Activated CD4-positive, alpha-beta T cell treated with anti-CD3 and anti-CD28 coated beads for 1 hour (primary cell): ENCODE data around the gene TREML1.

Experiments used
- DNase-seq: peaks from one replicate; pipeline ENCODE4 v3.0.0-alpha.2; 2020

The TREML1 gene

DNA sequence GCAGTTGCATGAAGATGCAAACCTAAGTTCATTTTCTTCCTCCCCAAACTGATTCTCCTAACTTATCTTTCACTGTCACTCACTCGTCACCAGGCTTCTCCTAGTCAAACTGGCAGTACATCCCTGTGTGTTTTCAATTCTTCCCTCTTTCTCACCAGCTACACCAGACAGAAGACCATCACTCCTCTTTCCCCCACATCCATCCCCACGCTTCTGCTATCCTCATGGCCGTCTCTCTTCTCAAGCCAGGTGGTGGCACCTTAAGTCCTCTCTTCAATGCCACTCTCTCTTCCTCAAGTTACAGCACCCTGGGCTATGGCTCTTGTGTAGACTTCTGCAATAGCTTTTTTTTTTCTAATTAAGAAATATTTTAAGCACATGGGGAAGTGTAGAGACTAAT lies 23.1 kb upstream of the TREML1 start:
- no peak for DNase-seq

DNA sequence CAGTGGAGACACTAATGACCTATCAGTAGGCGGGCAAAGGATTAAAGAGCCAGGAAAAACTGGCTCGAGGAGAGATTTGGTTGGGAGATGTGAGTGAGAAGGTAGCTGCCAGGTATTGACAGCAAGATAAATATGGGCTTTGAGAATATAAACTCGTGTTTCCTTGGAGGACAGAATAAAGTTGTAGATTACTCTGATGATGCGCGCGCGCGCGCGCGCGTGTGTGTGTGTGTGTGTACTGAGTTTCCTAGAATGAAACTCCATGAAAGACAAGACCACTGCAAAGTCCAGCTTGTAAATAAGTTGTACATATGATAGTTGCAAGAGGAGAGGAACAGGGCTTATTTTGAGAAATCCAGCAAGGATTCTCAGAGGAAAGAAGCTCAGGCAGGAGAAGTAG lies 22.0 kb upstream of the TREML1 start:
- no peak for DNase-seq

GRCh38 chr6:41175084-41175483 lies 20.9 kb upstream of the TREML1 start:
- DNase-seq, result no peak

DNA sequence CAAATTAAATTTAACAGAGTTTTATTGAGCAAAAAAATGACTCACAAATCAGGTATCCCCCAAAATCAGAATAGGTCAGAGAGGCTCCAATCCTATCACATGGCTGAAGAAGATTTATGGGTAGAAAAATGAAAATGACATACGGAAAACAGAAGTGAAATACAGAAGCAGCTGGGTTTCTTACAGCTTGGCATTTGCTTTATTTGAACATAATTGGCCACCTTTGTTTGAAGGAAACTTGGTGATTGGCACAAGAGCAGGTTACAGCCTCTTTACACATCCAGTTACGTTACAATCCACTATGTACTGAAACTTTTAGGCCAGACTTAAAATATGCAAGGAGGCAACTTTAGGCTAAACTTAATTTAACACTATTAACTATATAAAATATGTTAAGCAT lies 20.5 kb upstream of the TREML1 start:
- no peak for DNase-seq

DNA sequence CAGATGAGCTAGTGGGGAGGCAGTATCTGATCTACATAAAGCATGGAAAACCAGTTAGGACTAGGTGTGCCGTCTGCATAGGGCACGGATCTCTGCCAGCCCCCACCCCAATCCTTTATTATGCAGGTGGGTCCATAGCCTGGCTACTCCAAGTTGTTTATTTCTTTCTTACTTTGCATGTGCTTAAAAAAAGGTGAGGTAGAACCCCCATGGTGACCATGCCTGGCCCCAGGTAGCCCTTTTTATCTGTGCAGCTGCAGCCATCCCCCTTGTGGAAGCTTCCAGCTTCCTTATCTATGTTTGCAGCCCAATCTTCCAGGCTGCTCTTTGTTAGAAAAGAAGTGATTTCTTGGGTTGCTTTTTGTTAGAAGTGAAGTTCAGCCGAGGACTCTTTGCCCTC lies 17.8 kb upstream of the TREML1 start:
- DNase-seq, result no peak

DNA sequence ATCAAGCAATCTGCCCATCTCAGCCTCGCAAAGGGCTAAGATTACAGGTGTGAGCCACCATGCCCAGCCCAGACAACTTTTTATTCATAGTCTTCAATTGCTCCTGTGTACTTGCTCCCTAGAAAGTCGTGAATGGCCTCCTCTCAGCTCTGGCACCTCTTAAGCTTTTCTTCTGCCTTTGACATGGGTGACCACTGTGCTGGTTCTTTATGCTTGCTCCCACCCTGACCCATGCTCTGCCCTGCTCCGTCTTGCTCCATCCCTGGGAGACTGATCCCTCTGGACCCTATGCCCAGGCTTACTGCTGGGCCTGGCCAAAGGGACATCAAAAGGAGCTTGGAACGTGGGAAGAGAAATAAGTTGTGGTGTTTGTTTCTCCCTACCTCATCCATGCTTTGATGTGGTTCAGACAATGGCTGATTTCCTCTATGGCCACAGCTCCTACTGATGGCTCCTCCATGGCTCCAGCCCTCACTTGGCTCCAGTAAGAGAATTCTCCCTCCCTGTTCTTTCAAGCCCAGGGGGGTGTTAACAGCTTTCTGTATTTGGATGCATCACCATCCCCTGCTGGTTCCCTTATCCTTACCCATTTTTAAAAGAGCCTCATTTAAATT lies 16.5 kb upstream of the TREML1 start:
- DNase-seq, result no peak

DNA sequence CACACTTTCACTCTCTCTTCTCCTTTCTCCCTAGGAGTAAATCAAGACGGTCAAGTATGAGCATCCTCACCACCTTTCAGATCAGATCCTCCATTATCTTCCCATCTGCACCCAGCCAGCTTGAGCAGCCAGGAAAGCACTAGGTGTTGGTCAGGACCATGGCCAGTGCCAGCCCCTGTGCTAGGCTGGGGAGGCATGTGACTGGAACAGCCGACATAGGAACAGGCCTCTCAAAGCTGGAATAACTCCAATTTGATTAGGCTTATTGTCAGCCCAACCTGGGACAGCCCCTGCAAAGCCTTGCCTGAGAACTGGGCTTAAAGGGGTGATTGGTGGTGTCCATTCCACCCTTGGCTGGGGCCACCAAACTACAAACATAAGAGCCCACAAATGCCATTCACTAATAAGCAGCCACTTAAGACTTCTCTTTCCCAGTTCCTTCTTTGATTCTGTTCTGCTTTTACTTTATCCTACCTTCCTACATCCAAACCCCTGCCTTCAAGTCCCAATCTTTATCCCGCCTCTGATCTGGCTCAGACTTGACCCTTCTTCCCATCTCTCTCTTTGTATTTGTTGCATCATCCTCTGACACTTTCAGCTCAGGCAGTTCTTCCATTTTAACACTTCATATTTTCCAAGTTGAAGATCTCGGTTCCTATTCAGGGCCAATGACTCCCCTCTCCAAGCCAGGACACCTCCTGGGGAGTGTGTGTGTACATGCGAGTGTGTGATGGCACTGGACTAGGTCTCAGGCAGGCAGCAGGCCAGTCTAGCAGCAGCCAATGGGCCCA lies 13.2 kb upstream of the TREML1 start:
- DNase-seq, result no peak

- no peak for DNase-seq
Measured at GRCh38 chr6:41164551-41165120, 10.5 kb upstream of the TREML1 start.

GRCh38 chr6:41163419-41163717 lies 9.2 kb upstream of the TREML1 start:
- DNase-seq, result no peak

- no peak for DNase-seq
Measured at GRCh38 chr6:41162687-41163418, 8.7 kb upstream of the TREML1 start, which contains the start of gene TREM2. TREM2 (minus strand) TSS chr6:41163116; CDS start chr6:41163082, 34 bp downstream.

DNA sequence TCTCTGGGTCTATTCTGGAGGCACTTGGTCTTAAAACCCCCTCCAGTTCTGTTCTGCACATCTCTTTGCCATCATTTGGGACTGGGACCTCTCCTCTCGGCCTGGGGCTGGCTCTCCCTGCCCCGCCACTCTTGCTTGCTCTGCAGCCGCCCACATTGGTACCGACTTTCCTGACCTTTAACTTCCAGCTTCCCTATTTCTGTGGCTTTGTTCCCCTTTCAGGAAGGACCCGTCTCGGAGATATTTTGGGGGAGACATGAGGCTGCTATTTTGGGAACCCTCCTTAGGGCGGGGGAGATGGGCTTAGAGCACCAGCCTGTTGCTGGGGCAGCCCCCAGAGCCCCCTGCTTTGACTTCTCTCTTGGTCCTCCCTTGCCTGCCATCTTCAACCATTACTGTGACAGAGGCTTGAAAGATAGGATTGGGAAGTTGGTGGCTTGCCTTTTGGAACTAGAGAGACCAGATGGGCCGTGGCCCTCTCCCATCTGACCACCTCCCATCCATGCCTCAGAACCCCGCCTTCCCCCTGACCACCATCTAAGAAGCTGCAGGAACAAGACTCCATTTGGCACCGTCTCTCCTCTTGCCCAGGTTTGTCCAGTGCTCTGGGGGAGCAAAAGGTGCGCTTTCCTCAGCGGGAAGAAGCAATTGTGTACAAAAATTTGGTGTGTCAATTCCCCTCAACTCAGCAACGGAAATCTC lies 7.9 kb upstream of the TREML1 start:
- no peak for DNase-seq

- DNase-seq, result no peak
Measured at GRCh38 chr6:41161380-41161779, 7.2 kb upstream of the TREML1 start.

DNA sequence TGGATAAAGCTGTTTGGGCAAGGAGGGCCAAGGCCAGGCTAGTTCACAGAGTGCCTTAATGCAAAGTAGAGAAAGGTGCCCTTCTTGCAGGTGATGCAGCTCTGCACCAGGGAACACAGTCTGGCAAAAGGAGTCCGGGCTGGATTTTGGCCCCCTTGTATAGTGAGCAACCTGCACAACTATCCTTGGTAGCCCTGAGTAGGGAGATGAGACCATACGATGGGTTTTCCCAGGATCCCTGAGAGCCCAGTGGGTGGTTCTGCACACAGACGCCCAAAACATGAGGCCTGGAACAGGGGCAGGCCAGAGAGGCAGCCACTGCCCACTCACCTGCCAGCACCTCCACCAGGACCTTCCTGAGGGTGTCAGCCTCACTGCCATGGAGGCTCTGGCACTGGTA lies 6.8 kb upstream of the TREML1 start:
- DNase-seq, result no peak

DNA sequence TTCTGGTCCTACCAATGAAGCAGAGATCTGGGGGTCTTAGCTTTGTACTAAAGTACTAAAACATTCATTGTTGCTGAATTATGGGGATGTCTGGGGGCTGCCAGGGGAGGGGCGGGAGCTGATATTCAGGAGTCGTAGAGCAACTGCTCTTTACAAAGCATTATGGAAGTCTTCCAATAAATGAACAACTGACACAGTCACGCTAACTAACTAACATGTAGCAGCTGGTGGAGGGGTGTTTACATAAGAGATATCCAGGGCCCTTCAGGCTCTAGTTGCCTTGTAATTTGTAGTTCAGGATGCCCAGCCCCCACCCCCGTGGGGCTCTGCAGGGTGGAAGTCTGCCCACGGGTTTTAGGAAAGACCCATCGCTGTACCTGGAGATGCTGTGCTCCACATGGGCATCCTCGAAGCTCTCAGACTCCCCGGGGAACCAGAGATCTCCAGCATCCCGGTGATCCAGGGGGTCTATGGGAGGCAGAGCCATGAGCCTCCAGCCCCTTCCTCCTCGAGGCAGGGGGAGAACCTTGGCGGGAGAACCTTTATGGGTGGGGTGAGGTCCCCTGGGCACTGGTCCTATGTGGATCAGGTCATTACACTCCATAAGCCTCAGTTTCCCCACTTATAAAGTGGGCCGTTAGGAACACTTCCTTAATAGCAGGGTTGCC lies 5.4 kb upstream of the TREML1 start:
- no peak for DNase-seq

- DNase-seq, result no peak
Measured at GRCh38 chr6:41157323-41157722, 3.2 kb upstream of the TREML1 start.

GRCh38 chr6:41156771-41157170 lies 2.6 kb upstream of the TREML1 start:
- no peak for DNase-seq

GRCh38 chr6:41156001-41156400 lies 1.9 kb upstream of the TREML1 start:
- no peak for DNase-seq

- no peak for DNase-seq
Measured at GRCh38 chr6:41155132-41155805, 1.1 kb upstream of the TREML1 start.

GRCh38 chr6:41153451-41153850 lies 696 bp downstream of the TREML1 start:
- DNase-seq, result no peak

DNA sequence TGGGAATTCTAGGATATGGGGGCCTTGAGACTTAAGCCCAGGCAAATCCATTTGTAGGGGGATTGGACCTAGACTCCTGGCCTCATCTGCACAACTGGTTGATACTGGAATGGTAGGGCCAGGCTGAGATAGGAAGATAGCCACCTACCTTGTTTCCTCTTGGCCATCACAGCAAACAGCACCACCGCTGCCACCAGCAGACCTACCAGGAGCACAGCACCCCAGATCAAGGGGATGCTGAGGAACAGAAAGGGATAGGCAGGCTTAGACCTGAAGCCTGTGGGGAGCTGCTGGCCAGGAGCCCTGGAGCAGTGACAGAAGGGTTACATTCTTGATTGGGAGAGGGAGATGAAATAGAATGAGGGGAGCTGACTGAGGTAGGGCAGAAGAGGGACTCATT lies 3.5 kb downstream of the TREML1 start:
- no peak for DNase-seq

GRCh38 chr6:41147917-41148316 lies 6.2 kb downstream of the TREML1 start:
- no peak for DNase-seq

GRCh38 chr6:41136911-41137310 lies 17.2 kb downstream of the TREML1 start:
- no peak for DNase-seq
